Gastroesophageal sphincter (tissue), 3 donors: ENCODE data around the gene MRPL14.

Experiments used
- EP300 ChIP-seq: sonication (generic); formaldehyde crosslinking; IDR thresholded peaks from one replicate; pipeline ENCODE4 v1.6.1; 2017; ENCODE audit warnings: antibody characterized with exemption, mild to moderate bottlenecking
- POLR2A ChIP-seq, 2 donors: fragments of 450-650 bp; IDR thresholded peaks; one replicate each; pipeline ENCODE4 v1.6.1; 2017; ENCODE audit warnings: antibody characterized with exemption in 2 of 2, mild to moderate bottlenecking in 2 of 2, moderate library complexity in 1 of 2
- TF ChIP-seq, protein P1 (sequence below), 4 experiments: fragments of 200-600 bp in 2 of 4; fragments of 450-650 bp in 2 of 4; sonication (generic) in 1 of 4; IDR thresholded peaks; one replicate each; pipeline ENCODE4 v1.5.1; 2017 to 2019; ENCODE audit warnings: antibody characterized with exemption in 4 of 4, mild to moderate bottlenecking in 2 of 4, moderate library complexity in 2 of 4

DNA sequence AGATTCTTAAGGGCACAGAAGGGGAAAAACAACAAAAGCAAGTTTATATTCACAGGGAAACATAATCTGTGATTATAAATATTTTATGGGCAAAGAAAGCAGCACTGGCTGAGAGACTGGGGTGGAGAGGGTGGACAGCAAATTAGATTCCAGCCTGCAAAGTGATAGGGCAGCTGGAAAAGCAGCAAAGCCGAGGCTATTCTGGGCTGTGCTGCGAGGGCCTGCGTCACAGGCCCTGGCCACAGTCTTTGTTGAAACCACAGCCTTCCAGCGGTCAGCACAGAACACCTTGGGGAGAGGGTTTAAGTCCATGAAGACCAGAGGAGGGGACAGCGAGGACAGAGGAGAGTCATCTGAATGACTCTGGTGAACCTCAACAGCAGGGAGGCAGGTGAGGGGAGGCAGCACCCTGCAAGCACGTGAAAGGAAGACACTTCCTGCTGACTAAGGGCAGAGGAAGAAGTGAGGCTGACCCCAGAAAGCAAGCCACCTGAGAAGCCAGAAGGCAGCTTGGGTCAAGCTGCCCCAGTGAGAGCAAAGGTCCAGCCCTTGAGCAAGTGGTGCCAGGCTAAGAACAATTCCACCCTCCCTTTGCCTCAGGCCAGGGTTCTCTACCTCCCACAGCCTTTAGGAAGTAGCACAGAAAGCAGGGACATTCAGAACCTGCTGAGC is 17.1 kb downstream of the MRPL14 start:
- TF ChIP-seq, protein P1, sequence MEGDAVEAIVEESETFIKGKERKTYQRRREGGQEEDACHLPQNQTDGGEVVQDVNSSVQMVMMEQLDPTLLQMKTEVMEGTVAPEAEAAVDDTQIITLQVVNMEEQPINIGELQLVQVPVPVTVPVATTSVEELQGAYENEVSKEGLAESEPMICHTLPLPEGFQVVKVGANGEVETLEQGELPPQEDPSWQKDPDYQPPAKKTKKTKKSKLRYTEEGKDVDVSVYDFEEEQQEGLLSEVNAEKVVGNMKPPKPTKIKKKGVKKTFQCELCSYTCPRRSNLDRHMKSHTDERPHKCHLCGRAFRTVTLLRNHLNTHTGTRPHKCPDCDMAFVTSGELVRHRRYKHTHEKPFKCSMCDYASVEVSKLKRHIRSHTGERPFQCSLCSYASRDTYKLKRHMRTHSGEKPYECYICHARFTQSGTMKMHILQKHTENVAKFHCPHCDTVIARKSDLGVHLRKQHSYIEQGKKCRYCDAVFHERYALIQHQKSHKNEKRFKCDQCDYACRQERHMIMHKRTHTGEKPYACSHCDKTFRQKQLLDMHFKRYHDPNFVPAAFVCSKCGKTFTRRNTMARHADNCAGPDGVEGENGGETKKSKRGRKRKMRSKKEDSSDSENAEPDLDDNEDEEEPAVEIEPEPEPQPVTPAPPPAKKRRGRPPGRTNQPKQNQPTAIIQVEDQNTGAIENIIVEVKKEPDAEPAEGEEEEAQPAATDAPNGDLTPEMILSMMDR (IDR thresholded peaks at IDR 0.05) = no peak
- TF ChIP-seq POLR2A (IDR thresholded peaks at IDR 0.05) = no peak
- TF ChIP-seq EP300 = no peak
